Bronchial epithelial cell (primary cell): Measurements from ENCODE around the gene MRM2. TPM values are rescaled to one million over a fixed set of nuclear protein-coding genes. Genes with fewer than 3 reads are reported as not detected.

ENCODE experiments used
- DNase-seq: peaks from one replicate; pipeline ENCODE4 v3.0.0-alpha.2; 2010; ENCODE audit warnings: low read depth
- FAIRE-seq: peaks from 2 replicates; lab custom pipeline; 2011; peaks lifted over from hg19 to GRCh38; lab: Jason Lieb, UNC
- H3K27me3 ChIP-seq: 2 replicates; pipeline ENCODE4 v1.5.1; 2011; ENCODE audit warnings: low read length; ENCODE audit not compliant: control insufficient read depth, insufficient read depth
- H3K36me3 ChIP-seq: 2 replicates; pipeline ENCODE4 v1.5.1; 2011; ENCODE audit warnings: low read length; ENCODE audit not compliant: control insufficient read depth, insufficient read depth
- H3K4me3 ChIP-seq: 2 replicates; pipeline ENCODE4 v1.5.1; 2011; ENCODE audit warnings: mild to moderate bottlenecking, low read depth, low read length, control low read depth
- total RNA-seq: library from RNA; depleted of rRNA; stranded (reverse); fragments of >200 nt; gene quantifications from 2 replicates; pipeline ENCODE4 v1.2.1, GENCODE V29; 2014
- TF ChIP-seq, protein P1 (sequence below): IDR thresholded peaks from 2 replicates; pipeline ENCODE4 v1.5.1; 2011; ENCODE audit warnings: mild to moderate bottlenecking, moderate library complexity, low read length, control low read depth, inconsistent platforms; ENCODE audit not compliant: insufficient read depth, severe bottlenecking

MRM2 gene
- total RNA-seq, 1 donor from 2014 or later: 21.1 TPM

- Histone ChIP-seq H3K4me3 (no peak overlapping the region), H3K27me3 (no peaks in the 10 kb centered on the region), H3K36me3 (peaks cover 6% of the 10 kb centered on the region)
- no peak for DNase-seq
- TF ChIP-seq, protein P1, sequence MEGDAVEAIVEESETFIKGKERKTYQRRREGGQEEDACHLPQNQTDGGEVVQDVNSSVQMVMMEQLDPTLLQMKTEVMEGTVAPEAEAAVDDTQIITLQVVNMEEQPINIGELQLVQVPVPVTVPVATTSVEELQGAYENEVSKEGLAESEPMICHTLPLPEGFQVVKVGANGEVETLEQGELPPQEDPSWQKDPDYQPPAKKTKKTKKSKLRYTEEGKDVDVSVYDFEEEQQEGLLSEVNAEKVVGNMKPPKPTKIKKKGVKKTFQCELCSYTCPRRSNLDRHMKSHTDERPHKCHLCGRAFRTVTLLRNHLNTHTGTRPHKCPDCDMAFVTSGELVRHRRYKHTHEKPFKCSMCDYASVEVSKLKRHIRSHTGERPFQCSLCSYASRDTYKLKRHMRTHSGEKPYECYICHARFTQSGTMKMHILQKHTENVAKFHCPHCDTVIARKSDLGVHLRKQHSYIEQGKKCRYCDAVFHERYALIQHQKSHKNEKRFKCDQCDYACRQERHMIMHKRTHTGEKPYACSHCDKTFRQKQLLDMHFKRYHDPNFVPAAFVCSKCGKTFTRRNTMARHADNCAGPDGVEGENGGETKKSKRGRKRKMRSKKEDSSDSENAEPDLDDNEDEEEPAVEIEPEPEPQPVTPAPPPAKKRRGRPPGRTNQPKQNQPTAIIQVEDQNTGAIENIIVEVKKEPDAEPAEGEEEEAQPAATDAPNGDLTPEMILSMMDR: no peak
- FAIRE-seq: no peak
Observed at GRCh38 chr7:2196381-2197378, 45.3 kb downstream of the MRM2 start.

GRCh38 chr7:2195400-2196246 lies 46.4 kb downstream of the MRM2 start:
- TF ChIP-seq, protein P1: no peak
- no peak for FAIRE-seq
- DNase-seq: no peak
- Histone ChIP-seq H3K36me3 (peaks cover 6% of the 10 kb centered on the region), H3K4me3 (no peak overlapping the region), H3K27me3 (no peaks in the 10 kb centered on the region)

DNA sequence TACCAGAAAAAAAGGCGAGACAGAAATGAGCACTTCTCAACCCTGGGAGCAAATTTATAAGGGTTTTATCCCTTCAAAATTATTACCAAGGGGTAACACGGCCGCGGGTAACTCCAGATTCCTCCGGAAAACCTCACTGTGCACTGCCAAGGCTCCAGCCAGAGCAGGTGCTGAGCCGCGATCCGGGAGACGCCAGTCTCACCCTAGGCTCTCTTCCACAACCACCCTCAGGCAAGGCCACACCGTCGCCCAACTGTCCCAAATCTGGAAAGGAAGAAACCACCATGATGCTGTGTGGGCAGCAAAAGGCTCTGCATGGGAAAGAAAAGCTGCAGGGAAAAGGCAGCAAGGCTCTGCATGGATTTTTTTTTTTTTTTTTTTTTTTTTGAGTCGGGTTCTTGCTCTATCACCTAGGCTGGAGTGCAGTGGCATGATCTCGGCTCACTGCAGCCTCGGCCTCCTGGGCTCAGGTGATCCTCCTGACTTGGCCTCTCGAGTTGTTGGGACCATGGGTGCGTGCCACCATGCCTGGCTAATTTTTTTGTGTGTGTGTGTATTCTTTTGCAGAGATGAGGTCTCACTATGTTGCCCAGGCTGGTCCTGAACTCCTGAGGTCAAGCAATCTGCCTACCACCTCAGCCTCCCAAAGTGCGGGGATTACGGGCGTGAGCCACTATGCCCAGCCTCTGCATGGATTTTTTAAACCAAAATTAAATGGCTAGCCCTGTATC lies 48.3 kb downstream of the MRM2 start:
- Histone ChIP-seq H3K36me3 (peaks cover 4% of the 10 kb centered on the region), H3K4me3 (no peak overlapping the region), H3K27me3 (no peaks in the 10 kb centered on the region)
- FAIRE-seq: no peak
- TF ChIP-seq, protein P1: no peak
- no peak for DNase-seq

DNA sequence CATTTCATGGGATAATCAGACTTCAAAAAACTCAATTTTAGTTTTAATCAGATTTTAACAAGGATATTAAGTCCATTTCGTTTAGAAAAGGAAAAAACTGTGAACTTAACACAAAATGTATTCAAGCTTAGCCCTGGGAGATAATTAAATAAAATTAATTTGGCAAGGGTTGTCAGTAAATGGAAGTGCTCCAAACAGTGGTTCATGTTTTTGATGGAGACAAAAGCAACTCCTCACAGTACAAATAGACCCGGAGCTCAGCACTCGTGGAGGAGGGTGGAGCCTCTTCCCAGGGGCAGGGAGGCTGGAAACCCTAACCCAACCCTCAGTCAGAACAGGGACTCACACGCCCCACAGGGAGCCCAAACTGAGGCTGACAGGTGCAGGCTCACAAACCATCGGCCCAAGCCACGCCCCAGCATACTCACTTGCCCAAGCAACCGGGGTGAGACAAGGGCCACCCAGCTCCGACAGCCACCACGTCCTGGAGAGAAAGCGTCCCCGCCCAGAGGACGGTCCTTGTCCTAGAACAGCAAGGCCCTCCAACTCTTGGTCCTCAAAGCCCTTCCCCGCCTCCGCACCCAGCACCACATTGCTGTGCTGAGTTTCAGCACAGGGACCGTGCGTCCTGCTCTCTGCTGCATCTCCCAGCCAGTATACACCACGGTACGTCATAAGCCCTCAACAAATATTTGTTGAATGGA lies 49.0 kb downstream of the MRM2 start:
- DNase-seq (no peak), FAIRE-seq (no peak)
- no peak overlapping the region for H3K4me3 ChIP-seq
- H3K36me3 ChIP-seq: peaks cover 2% of the 10 kb centered on the region
- TF ChIP-seq, protein P1: no peak
- H3K27me3 ChIP-seq: no peaks in the 10 kb centered on the region

GRCh38 chr7:2191016-2191415 lies 51.0 kb downstream of the MRM2 start:
- H3K36me3 ChIP-seq: peaks cover 2% of the 10 kb centered on the region
- DNase-seq (no peak), FAIRE-seq (no peak)
- no peak overlapping the region for H3K4me3 ChIP-seq
- no peaks in the 10 kb centered on the region for H3K27me3 ChIP-seq
- TF ChIP-seq, protein P1: no peak
